Measurements from ENCODE around the gene FAM227B.
"Not testable (repeated sequence)": the region's sequence is repeated elsewhere in the genome, so short reads cannot be mapped to it uniquely, and the experiment has no call there.

The FAM227B gene

DNA sequence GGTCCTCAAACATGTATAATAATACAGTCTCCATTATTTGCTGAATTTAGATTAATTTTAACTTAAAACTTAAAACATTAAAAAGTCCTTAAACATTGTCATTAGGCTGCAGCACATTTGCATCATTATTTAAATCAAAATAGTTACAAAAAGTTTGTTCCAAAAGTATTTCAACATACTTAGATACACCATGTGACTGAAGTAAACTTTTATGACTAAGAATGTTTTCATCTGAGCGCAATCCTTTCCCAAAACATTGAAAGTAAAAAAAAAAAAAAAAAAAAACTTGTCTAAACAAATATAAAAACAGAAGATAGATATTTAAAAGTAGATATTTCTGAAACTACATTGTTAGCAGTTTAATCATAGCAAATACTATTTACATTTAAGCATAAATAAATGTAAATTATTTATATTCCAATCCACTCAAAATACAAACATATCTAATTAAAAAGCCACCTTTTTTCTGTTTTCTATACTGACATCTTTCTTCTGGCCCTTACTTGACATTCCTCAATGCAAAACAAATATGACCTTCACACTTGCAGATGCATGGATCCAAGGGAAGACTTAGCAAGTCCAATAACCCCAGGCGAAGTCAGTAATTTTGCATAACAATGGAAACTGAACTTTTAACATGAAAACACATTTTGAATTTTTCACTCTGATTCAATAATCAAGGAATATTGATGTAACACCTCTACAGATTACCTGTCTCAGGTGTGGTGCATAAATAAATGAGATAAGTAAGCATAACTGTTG is 10.3 kb downstream of the FAM227B start:
- no peak for DNase-seq

DNA sequence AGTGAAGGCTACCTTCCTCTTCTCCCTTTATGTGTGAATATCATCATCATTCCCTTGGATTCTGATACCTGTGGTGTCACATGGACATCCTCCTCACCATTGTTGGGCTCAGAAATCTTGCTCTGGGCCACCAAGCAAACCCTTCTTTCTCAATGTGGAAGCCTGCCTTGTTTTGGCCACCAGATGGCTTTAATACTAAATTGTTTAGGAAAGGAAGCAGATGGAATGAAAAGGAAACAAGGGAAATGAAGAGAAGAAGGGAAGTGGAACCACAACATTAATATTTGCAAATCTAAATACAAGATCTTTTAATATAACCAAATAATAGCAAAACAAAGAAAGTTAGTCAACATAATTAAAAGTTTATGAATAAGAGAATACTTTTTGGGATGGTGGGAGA is 14.0 kb downstream of the FAM227B start:
- no peak for DNase-seq

DNA sequence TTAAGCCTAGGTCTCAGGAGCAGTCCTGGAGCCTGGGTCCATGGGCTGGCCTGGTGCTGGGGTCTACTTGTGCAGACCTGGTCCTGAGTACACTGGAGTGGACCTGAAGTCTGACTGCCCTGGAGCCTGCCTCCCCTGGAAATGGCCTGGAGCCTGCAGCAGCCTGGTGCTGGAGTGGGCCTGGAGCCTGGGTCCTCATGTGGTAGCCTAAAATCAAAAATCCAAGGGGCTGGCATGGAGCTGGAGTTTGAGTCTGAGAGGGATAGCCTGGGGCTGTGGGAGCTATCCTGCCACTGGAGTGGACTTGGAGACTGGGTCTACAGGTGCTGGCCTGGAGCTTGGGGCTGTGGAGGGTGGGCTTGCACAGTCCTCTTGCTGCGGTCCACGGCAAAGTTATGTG is 15.0 kb downstream of the FAM227B start:
- no peak for DNase-seq

DNA sequence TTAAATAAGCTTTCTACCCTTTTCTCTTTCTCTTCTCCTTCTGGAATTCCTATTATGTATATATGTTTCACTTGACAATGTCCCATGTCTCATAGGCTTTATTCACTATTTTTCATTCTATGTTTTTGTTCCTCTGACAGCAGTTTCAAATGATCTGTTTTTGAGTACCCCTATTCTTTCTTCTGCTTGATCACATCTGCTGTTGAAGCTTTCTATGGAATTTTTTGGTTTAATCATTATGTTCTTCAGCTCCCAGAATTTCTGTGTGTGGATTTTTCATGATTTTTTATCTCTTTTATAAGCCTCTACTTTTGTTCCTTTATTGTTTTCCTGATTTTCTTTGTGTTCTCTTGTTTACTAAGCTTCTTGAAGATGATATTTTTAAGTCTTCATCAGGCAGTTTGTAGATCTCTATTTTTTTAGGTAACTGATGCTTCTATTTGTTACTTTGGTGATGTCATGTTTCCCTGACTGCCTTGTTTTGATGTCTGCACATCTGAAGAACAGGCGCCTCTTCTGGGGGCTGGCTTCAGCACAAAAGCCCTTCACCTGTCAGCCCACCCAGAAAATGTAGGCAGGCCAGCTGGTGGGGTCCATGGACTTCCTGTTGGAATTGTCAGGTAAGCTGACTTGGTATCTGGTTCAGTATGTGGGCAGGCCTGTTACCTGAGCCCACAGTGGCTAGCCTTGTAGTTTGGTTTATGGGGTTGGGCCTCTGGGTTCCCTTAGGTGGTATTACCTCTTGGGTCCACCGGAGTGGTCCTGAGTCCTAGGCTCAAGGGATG is 15.8 kb downstream of the FAM227B start:
- DNase-seq: no peak

DNA sequence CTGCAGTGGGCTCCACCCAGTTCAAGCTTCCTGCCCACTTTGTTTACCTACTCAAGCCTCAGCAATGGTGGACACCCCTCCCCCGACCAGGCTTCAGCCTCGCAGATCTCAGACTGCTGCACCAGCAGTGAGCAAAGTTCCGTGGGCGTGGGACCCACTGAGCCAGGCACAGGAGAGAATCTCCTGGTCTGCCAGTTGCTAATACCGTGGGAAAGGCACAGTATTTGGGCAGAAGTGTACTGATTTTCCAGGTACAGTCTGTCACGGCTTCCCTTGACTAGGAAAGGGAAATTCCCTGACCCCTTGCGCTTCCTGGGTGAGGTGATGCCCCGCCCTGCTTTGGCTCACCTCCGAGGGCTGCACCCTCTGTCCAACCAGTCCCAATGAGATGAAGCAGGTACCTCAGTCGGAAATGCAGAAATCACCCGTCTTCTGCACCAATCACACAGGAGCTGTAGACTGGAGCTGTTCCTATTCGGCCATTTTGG is 27.7 kb downstream of the FAM227B start:
- DNase-seq: not testable (repeated sequence)

DNA sequence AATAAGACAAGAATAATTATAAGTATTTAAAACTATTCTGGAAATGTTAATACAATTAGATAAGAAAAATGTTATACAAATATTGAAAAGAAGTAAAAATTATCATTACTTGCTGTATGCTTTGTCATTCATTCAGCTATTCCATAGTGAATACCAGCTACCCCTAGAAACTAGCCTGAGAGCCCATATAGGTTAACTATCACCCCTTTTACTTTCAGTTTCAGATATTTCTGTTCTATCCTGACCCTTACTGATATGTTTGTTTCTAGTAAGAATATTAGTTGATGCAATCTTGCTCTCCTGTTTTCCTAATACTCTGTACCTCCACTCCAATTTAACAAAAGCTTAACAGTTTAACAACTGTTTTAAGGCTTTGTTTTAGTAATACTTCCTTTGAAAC is 31.6 kb downstream of the FAM227B start:
- DNase-seq: no peak

DNA sequence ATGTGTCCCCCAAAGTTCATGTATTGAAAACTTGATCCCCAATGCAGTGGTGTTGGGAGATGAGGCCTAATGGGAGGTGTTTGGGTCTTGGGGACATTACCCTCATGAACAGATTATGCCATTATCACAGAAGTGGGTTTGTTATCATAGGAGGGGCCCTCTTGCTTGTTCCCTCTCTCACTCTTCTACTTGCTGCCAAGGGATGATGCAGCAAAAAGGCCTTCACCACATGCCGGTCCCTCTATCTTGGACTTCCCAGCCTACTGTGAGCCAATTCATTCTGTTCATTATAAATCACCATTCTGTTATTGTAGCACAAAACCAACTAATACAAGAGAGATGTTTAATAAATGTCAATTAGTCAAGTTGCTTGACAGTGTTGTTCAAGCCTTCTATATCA is 47.2 kb downstream of the FAM227B start:
- DNase-seq: no peak

DNA sequence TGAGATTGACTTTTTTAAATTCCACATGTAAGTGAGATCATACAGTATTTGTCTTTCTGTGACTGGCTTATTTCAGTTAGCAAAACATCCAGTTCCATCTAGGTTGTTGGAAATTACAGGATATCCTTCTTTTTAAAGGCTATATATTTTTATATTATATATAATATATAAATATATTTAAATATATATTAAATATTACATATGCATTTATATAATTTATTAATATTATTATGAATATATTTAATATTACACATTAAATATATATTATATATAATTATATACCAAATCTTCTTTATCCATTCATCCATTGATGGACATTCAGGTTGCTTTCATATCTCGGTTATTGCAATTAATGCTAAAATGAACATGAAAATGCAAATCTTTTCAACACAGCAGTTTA is 49.9 kb downstream of the FAM227B start:
- no peak for DNase-seq

DNA sequence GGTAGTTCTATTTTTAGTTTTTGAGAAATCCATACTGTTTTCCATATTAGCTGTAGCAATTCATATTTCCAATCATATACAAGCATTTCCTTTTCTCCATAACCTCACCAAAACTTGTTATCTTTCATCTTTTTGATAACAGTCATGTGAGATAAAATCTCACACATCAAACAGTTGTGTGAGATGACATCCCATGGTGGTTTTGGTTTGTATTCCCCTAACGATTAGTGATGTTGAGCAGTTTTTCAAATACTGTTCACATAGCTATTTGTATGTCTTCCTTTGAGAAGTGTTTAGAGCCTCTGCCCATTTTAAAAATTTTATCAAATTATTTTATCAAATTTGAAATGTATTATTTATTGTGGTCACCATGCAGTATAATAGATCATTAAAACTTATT is 50.4 kb downstream of the FAM227B start:
- no peak for DNase-seq

DNA sequence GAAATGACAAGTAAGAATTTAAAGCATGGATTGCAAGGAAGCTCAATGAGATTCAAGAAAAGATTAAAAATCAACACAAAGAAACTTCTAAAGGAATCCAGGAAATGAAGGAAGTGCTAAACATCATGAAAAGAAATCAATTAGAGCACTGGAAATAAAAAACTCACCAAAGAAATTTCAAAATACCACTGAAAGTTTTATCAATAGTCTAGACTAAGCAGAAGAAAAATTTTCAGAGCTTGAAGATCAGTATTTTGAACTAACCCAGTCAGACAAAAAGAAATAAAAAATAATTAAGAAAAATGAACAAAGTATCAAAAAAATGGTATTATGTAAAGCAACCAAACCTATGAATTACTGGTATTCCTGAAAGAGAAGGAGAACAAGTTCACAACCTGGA is 60.6 kb downstream of the FAM227B start:
- no peak for DNase-seq

DNA sequence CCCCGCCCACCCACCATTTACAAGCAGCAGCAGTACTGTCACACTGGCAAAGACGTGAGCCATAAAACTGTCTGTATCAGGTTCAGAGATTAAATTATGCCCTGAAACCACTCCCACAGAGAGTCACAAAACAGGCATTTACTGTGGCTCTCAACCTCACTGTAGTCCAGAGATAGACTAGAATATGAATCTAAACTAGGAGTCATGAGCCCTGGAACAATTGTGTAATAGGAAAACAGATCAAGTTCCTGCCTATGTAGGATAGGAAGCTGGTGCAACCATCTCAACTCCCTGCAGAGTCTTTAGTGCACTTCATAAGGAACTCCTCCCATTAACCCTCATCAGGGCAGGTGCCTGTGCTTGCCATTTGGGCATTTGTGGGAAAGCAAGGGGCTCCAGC is 61.7 kb downstream of the FAM227B start:
- no peak for DNase-seq

DNA sequence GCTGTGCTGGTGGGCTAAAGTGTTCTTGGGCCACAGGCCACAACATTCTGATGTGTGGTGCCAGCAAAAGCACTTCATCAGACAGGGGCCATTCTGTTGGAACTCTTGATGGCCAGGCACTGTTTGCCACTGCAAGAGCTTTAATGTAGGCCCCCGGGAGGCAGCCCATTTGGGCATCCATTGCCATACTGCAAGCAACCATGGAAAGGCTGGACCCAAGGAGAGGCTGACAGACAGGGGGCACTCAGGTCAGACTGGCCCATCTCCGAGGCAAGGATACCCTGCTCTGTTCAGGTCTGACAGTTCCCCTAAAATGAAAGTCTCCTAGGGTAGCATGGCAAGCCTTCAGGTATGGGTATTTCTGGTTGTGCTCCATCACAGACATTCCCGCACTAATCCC is 64.2 kb downstream of the FAM227B start:
- DNase-seq: no peak

DNA sequence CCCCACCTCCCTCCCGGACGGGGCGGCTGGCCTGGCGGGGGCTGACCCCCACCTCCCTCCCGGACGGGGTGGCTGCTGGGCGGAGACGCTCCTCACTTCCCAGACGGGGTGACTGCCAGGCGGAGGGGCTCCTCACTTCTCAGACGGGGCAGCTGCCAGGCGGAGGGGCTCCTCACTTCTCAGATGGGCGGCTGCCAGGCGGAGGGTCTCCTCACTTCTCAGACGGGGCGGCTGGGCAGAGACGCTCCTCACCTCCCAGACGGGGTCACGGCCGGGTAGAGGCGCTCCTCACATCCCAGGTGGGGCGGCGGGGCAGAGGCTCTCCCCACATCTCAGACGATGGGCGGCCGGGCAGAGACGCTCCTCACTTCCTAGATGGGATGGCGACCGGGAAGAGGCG is 70.3 kb downstream of the FAM227B start:
- not testable (repeated sequence) for DNase-seq

DNA sequence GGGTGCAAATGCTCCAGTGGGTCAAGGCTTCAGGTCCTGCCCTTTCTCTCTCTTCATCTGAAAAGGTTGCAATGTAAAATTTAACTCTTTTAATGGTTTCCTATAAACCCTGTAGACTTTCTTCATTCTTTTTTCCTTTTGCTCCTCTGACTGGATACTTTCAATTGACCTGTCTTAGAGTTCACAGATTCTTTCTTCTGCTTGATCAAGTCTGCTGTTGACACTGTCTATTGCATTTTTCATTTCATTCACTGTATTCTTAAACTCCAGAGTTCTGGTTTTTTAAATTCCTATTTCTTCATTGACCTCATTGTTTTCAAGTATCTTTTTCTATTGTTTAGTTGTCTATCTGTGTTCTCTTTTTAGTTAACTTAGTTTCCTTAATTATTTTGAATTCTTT is 82.1 kb downstream of the FAM227B start:
- no peak for DNase-seq

DNA sequence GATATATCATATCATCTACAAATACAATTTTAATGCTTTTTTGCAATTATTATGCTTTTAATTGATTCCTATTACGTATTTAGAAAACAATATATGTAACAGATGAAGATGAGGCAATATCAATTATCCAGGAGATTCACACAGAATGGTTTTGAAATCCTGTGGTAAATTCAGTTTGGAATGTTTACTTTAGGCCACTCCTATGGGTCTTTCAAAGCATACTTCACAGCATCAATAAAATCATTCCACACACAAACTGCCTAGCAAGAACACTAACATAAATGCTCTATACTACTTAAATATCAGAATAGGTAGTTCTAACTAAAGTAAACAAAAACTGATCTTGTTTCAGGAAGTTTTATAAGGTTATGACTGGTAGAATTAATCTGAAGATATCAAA is 90.5 kb downstream of the FAM227B start:
- DNase-seq: peak; percentile 45

DNA sequence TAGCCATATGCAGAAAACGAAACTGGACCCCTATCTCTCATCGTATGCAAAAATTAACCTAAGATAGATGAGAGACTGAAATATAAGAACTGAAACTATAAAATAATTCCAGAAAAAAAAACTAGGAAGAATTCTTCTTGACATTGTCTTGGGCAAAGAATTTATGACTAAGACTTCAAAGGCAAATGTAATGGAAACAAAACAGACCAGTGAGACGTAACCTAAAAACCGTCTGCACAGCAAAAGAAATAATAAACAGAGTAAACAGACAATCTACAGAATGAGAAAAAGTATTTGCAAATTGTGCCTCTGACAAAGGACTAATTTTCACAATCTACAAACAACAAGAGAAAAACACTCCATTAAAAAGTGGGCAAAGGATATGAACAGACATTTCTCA is 92.3 kb downstream of the FAM227B start:
- DNase-seq: no peak

DNA sequence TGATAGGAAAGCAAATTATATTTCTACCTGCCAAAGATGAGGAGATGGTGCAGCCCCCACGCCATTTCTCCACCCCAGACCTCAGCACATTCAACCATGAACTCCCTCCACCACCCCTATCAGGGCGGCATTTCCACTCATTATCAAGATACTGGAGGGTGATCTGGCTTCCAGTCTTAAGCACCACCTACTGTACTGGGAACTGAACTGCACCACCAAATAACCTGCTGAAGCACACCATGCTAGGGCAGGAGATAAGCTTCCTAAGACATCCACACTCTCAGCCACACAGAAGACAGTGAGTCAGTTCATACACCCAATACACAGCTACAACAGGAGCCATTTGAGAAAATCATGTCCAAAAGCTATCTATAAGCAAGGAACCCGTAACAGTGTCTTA is 98.8 kb downstream of the FAM227B start:
- no peak for DNase-seq

DNA sequence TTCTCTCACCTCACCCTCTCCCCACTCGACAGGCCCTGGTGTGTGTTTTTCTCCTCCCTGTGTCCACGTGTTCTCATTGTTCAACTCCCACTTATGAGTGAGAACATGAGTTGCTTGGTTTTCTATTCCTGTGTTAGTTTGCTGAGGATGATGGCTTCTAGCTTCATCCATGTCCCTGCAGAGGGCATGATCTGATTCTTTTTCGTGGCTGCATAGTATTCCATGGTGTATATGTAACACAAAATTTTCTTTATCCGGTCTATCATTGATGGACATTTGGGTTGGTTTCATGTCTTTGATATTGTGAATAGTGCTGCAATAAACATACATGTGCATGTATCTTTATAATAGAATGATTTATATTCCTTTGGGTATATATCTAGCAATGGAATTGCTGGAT is 107.9 kb downstream of the FAM227B start:
- DNase-seq: not testable (repeated sequence)

DNA sequence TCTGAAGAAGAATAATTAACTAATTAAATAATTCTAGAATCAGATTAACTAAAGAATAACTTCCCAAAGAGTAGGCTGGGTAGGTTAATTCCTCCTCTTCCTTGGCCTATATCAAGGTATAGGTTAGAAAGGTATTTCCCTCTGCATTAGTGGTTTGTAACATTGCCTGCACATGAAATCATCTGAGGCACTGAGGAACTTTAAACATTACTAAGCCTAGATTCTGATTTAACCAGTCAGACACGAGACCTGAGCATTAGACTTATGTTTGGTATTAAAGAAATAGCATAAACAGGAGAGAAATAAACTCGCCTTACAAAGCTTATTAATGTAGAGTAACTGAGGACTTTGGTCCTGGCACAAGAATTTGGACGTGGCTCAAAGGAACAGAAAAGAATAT is 113.4 kb downstream of the FAM227B start:
- DNase-seq: no peak

DNA sequence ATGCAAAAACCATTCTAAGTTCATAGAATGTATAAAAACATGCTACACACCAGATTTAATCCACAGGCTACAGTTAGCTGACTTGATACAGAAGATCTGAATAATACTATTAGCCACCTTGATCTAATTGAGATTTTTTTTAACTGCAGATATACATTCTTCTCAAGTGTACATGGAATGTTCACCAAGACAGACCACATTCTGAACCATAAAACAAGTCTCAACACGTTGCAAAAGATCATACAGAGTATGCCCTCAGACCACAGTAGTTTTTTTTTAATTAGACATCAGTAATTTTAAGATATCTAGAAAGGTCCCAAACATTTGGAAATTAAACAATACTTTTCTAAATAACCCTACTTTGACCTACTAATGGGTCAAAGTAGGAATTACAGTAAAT is 114.3 kb downstream of the FAM227B start:
- peak; percentile 24 for DNase-seq

DNA sequence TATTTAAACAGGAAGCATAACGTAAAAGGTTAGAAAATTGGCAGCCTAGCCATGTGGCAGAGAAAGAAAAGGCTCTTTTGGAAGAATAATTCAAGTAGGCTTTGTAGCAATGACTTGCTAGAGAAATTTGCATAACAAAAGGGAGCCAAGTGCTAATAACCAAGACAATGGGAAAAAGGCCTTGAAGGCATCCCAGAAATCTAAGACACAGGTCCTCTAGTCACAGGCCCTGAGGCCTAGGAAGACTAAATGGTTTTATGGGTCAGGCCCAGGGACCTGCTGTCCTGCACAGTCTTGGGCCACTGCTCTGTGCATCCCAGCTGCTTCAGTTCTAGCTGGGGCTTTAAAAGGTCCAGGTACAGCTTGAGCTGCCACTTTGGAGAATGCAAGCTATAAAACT is 119.0 kb downstream of the FAM227B start:
- DNase-seq: no peak

DNA sequence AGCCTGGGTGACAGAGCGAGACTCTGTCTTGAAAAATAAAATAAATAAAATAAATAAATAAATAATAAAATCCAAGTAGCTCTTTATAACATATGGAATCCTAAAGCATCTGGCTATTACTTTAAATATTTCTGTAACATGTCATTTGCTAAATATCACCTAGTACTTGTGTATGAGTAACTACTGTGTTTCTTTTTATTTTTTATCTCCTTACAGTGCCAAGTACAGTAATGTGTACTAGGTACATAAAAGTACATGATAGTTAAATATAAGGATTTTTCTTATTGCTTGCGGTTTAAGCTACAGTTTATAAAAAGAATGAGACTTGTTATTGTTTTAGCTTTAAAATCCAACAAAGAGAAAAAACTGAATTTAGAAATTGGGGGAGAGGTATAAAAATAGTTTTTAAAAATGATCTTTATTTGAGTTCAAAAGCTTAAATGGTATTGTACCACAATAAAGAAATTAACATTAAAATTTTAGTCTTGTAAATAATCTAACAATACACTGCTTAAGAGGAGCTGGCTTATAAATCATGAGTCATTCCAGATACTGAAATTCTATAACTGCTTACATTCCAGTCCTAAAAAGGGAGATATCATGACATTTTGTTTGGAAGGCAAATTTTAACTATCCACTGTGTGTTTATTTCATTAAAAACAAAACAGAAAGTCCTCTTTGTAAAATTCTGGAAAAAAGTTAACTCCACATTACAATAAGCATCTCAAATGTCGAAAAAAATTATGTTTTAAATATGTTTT is 124.4 kb downstream of the FAM227B start:
- DNase-seq: peak; percentile 50

DNA sequence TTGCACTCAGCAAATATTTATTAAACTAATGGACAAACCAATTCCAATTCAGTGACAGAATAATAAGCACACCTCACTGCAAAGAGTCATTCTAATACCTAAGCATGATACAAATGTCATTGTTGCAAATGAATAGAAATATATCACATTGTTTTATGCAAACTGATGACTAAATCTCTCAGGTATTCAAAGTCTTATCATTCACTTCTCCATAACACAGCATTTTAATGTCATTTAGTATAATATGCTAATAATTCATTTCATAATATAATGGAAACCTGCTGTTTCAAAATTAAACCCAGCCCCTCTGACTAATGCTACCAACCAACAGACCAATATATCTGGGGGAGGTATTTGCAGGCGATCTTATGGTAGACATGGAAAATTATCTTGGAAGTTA is 125.8 kb downstream of the FAM227B start:
- peak; percentile 62 for DNase-seq

DNA sequence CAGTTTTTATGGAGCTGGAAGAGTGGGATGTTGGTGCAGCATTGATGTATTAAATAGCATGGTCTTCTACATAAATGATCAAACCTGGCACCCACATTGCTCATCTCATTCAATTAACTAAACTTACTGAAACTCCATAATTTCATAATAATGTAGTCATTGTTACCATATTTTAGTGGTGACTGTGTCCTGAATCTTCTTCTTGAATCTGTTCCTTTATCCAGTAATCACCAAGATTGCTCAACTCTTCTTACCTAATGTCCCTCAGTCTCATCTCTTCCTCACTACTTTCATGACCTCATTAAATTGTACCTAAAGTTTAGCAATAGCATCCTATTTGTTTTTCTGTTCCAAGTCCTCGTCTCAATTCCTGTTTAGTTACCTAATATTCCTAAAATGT is 127.8 kb downstream of the FAM227B start:
- DNase-seq: peak; percentile 77

Data from fibroblast of skin of right quadriceps (primary cell).